Measurements from ENCODE around the gene LCOR.

Gene LCOR

GRCh38 chr10:97042081-97042480, 210.0 kb downstream of the LCOR start:
- no peaks in the 10 kb centered on the region for H3K27me3 ChIP-seq (replicated peaks)
- H3K36me3 ChIP-seq (replicated peaks): no peaks in the 10 kb centered on the region
- no peak for DNase-seq
- TF ChIP-seq, protein P1, sequence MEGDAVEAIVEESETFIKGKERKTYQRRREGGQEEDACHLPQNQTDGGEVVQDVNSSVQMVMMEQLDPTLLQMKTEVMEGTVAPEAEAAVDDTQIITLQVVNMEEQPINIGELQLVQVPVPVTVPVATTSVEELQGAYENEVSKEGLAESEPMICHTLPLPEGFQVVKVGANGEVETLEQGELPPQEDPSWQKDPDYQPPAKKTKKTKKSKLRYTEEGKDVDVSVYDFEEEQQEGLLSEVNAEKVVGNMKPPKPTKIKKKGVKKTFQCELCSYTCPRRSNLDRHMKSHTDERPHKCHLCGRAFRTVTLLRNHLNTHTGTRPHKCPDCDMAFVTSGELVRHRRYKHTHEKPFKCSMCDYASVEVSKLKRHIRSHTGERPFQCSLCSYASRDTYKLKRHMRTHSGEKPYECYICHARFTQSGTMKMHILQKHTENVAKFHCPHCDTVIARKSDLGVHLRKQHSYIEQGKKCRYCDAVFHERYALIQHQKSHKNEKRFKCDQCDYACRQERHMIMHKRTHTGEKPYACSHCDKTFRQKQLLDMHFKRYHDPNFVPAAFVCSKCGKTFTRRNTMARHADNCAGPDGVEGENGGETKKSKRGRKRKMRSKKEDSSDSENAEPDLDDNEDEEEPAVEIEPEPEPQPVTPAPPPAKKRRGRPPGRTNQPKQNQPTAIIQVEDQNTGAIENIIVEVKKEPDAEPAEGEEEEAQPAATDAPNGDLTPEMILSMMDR (IDR thresholded peaks at IDR 0.05; ENCODE audit: low read depth, low read length, missing control alignments): no peak
- in situ Hi-C loops (cut with HindIII; ENCODE audit: low pct_ligation_motif_present, low sequenced_read_pairs): no loop called here
- no peak overlapping the region for H3K27ac ChIP-seq
- H3K4me3 ChIP-seq (ENCODE audit: low read depth, low read length): no peak overlapping the region

DNA sequence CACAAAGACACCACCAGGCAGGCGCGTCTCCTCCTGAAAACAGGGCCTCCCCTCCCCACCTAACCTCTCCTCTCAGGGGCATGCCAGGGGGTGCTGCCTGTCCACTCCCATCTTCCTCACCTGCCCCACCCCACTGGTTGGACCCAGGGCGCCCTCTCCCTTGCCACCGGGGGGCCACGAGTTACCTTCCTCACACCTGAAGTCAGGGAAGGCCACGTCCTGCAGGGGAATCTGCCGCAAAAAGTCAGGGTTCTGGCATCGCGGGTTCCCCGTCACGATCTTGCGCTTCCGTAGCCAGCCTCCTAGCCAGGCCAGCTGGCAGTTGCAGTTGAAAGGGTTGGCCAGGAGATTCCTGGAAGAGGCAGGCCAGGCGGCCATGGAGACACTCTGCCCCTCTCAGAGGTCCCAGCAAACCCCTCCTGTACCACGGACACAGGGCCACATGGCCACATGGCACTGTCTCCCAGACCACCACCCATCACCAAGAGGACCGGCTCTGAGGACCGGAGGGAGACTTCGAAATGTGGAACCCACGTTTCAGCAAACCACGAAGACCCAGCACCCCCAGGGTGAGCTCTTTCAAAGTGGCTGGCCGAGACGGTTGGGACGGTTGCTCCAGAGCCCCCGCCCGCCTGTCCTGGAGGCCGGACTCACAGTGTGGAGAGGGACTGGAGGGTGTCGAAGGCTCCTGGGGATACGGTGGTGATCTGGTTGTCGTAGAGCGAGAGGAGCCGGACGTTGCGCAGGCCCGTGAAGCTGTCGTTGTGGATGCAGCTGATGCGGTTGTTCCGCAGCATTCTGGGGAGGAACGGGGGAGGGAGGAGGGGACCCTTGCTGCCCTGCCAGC, 210.8 kb downstream of the LCOR start:
- DNase-seq: no peak
- Histone ChIP-seq H3K27me3 (replicated peaks) (no peaks in the 10 kb centered on the region), H3K36me3 (replicated peaks) (no peaks in the 10 kb centered on the region), H3K27ac (no peak overlapping the region), H3K4me3 (ENCODE audit: low read depth, low read length) (no peak overlapping the region)
- TF ChIP-seq, protein P1 (IDR thresholded peaks at IDR 0.05; ENCODE audit: low read depth, low read length, missing control alignments): no peak
- in situ Hi-C loops (cut with HindIII; ENCODE audit: low pct_ligation_motif_present, low sequenced_read_pairs): no loop called here

GRCh38 chr10:97043563-97043855, 211.4 kb downstream of the LCOR start:
- TF ChIP-seq, protein P1 (IDR thresholded peaks at IDR 0.05; ENCODE audit: low read depth, low read length, missing control alignments): no peak
- in situ Hi-C loops (cut with HindIII; ENCODE audit: low pct_ligation_motif_present, low sequenced_read_pairs): no loop called here
- DNase-seq: no peak

More at GRCh38 chr10:97043563-97043855, 211.4 kb downstream of the LCOR start:
- Histone ChIP-seq H3K27ac (no peak overlapping the region), H3K36me3 (replicated peaks) (no peaks in the 10 kb centered on the region), H3K4me3 (ENCODE audit: low read depth, low read length) (no peak overlapping the region), H3K27me3 (replicated peaks) (no peaks in the 10 kb centered on the region)

Measured in brain microvascular endothelial cell (primary cell).